ENCODE measurements around the gene RHOBTB1.
A peak's percentile ranks its signal among the peaks of the same experiment; 100 is the strongest.

RHOBTB1 gene

GRCh38 chr10:60943316-60944057 is 498 bp downstream of the RHOBTB1 start:
- Histone ChIP-seq H3K27me3 (ENCODE audit: insufficient read depth, low read depth) (no peaks in the 10 kb centered on the region), H3K36me3 (ENCODE audit: insufficient read depth) (no peaks in the 10 kb centered on the region), H3K4me3 (IDR thresholded peaks at IDR 0.05; ENCODE audit: insufficient read depth, low read depth, low read length) (no peak overlapping the region), H3K9ac (peak overlapping the region; percentile 98), H3K79me2 (ENCODE audit: insufficient read depth, low read depth) (no peaks in the 10 kb centered on the region; the same call in 1 of the 2 replicates), H3K4me2 (peak overlapping the region; percentile 67), H2AFZ (ENCODE audit: low read depth) (peak overlapping the region; percentile 92), H4K20me1 (ENCODE audit: insufficient read depth) (no peaks in the 10 kb centered on the region), H3K27ac (peak overlapping the region; percentile 88), H3K4me1 (ENCODE audit: low read depth, poor library complexity, severe bottlenecking) (peaks cover 22% of the 10 kb centered on the region)
- TF ChIP-seq, protein P1, sequence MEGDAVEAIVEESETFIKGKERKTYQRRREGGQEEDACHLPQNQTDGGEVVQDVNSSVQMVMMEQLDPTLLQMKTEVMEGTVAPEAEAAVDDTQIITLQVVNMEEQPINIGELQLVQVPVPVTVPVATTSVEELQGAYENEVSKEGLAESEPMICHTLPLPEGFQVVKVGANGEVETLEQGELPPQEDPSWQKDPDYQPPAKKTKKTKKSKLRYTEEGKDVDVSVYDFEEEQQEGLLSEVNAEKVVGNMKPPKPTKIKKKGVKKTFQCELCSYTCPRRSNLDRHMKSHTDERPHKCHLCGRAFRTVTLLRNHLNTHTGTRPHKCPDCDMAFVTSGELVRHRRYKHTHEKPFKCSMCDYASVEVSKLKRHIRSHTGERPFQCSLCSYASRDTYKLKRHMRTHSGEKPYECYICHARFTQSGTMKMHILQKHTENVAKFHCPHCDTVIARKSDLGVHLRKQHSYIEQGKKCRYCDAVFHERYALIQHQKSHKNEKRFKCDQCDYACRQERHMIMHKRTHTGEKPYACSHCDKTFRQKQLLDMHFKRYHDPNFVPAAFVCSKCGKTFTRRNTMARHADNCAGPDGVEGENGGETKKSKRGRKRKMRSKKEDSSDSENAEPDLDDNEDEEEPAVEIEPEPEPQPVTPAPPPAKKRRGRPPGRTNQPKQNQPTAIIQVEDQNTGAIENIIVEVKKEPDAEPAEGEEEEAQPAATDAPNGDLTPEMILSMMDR (conservative IDR thresholded peaks at IDR 0.05; ENCODE audit: low read depth, low read length), result no peak

- Histone ChIP-seq H4K20me1 (ENCODE audit: insufficient read depth) (no peaks in the 10 kb centered on the region), H3K79me2 (ENCODE audit: insufficient read depth, low read depth) (no peaks in the 10 kb centered on the region; the same call in 1 of the 2 replicates), H3K36me3 (ENCODE audit: insufficient read depth) (no peaks in the 10 kb centered on the region), H3K4me1 (ENCODE audit: low read depth, poor library complexity, severe bottlenecking) (peaks cover 22% of the 10 kb centered on the region), H3K4me2 (peak overlapping the region; percentile 67), H3K4me3 (IDR thresholded peaks at IDR 0.05; ENCODE audit: insufficient read depth, low read depth, low read length) (no peak overlapping the region), H3K9ac (peak overlapping the region; percentile 98), H3K27me3 (ENCODE audit: insufficient read depth, low read depth) (no peaks in the 10 kb centered on the region), H2AFZ (ENCODE audit: low read depth) (peak overlapping the region; percentile 92), H3K27ac (peak overlapping the region; percentile 88)
- TF ChIP-seq, protein P1 (conservative IDR thresholded peaks at IDR 0.05; ENCODE audit: low read depth, low read length), result no peak
These were observed 1.1 kb downstream of the RHOBTB1 start for GRCh38 chr10:60942788-60943315.

GRCh38 chr10:60942134-60942787 is 1.7 kb downstream of the RHOBTB1 start:
- H3K9ac ChIP-seq, result peak overlapping the region; percentile 98
- no peak overlapping the region for H3K4me3 ChIP-seq (IDR thresholded peaks at IDR 0.05; ENCODE audit: insufficient read depth, low read depth, low read length)
- H2AFZ ChIP-seq (ENCODE audit: low read depth), result peak overlapping the region; percentile 92
- H3K4me1 ChIP-seq (ENCODE audit: low read depth, poor library complexity, severe bottlenecking), result peaks cover 22% of the 10 kb centered on the region
- no peaks in the 10 kb centered on the region for H3K27me3 ChIP-seq (ENCODE audit: insufficient read depth, low read depth)
- no peaks in the 10 kb centered on the region for H3K36me3 ChIP-seq (ENCODE audit: insufficient read depth)
- H3K27ac ChIP-seq, result peak overlapping the region; percentile 88
- no peaks in the 10 kb centered on the region; the same call in 1 of the 2 replicates for H3K79me2 ChIP-seq (ENCODE audit: insufficient read depth, low read depth)
- peak overlapping the region; percentile 67 for H3K4me2 ChIP-seq
- TF ChIP-seq, protein P1 (conservative IDR thresholded peaks at IDR 0.05; ENCODE audit: low read depth, low read length), result no peak
- H4K20me1 ChIP-seq (ENCODE audit: insufficient read depth), result no peaks in the 10 kb centered on the region

DNA sequence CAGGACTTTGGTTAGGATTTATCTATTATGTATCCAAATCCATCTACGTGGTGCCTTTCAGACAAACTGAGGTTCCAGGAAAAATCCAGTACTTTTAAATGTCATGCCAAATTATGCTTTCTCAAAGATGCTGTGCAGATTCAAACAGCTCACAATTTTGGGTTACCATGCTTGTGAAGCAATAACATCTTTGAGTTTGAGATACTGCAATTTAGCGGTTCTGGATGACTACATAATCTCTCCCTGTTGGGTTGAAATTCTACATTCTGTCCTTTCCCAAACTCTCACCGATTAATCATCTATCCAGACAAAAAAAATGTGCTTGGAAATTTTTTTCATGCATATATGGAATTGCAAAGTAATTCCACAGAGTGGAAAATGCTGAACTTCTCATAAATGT is 3.5 kb downstream of the RHOBTB1 start:
- H2AFZ ChIP-seq (ENCODE audit: low read depth), result no peak overlapping the region
- peaks cover 22% of the 10 kb centered on the region for H3K4me1 ChIP-seq (ENCODE audit: low read depth, poor library complexity, severe bottlenecking)
- H3K36me3 ChIP-seq (ENCODE audit: insufficient read depth), result no peaks in the 10 kb centered on the region
- H3K4me3 ChIP-seq (IDR thresholded peaks at IDR 0.05; ENCODE audit: insufficient read depth, low read depth, low read length), result no peak overlapping the region
- H4K20me1 ChIP-seq (ENCODE audit: insufficient read depth), result no peaks in the 10 kb centered on the region
- no peaks in the 10 kb centered on the region; the same call in 1 of the 2 replicates for H3K79me2 ChIP-seq (ENCODE audit: insufficient read depth, low read depth)
- TF ChIP-seq, protein P1 (conservative IDR thresholded peaks at IDR 0.05; ENCODE audit: low read depth, low read length), result no peak
- no peak overlapping the region for H3K4me2 ChIP-seq
- no peak overlapping the region for H3K9ac ChIP-seq
- H3K27ac ChIP-seq, result no peak overlapping the region
- no peaks in the 10 kb centered on the region for H3K27me3 ChIP-seq (ENCODE audit: insufficient read depth, low read depth)
